Left lung (tissue), 10 donors: ENCODE measurements around the gene UCMA. TPM values are rescaled to one million over a fixed set of nuclear protein-coding genes. Genes with fewer than 3 reads are reported as not detected.

Experiments used
- ATAC-seq: fragments of 200-7000 bp; cut with Tn5 transposase; one replicate; pipeline ENCODE4 v1.9.1; 2020; ENCODE audit warnings: moderate library complexity
- DNase-seq, 4 donors: peaks; one replicate each; pipeline ENCODE4 v3.0.0-alpha.2; 2013 to 2020
- H3K27ac ChIP-seq, 2 donors: fragments of 200-600 bp; sonication (generic) in 1 of 2; one replicate each; pipeline versions ENCODE4 v1.5.0 to v1.8.0; 2020 to 2021
- H3K27me3 ChIP-seq, 2 donors: fragments of 200-600 bp; sonication (generic) in 1 of 2; one replicate each; pipeline versions ENCODE4 v1.5.0 to v1.8.0; 2020 to 2021
- H3K36me3 ChIP-seq, 2 donors: fragments of 200-600 bp; sonication (generic) in 1 of 2; one replicate each; pipeline versions ENCODE4 v1.5.0 to v1.8.0; 2020 to 2021
- H3K4me1 ChIP-seq, 2 donors: fragments of 200-600 bp; one replicate each; pipeline ENCODE4 v1.8.0; 2021
- H3K4me3 ChIP-seq, 2 donors: fragments of 200-600 bp; sonication (generic) in 1 of 2; one replicate each; pipeline versions ENCODE4 v1.5.0 to v1.8.0; 2020 to 2021; ENCODE audit warnings: mild to moderate bottlenecking in 1 of 2
- H3K9me3 ChIP-seq, 2 donors: fragments of 200-600 bp; sonication (generic) in 1 of 2; one replicate each; pipeline versions ENCODE4 v1.5.0 to v1.8.0; 2020 to 2021
- intact Hi-C, 2 donors: fragments of 100-400 bp; cut with DNase I; formaldehyde crosslinking; loops; one replicate each; pipeline versions ENCODE4 v1.11.2 to v1.14.2; 2022
- polyA plus RNA-seq, 6 donors: library from polyadenylated mRNA; unstranded; fragments of 120-200 nt; gene quantifications; one replicate each; pipeline ENCODE4 v1.2.1, GENCODE V29; 2013; ENCODE audit not compliant: insufficient read length in 6 of 6
- total RNA-seq, 2 donors: library from RNA; stranded (reverse); fragmentation: NEBNext Ultra II Directional; extraction: Animal tissue kit (Norgen Biotek cat#: 25700); gene quantifications; one replicate each; pipeline ENCODE4 v1.2.1, GENCODE V29; 2021
- TF ChIP-seq, protein P1 (sequence below), 2 donors: fragments of 200-600 bp; sonication (generic) in 1 of 2; IDR thresholded peaks; one replicate each; pipeline versions ENCODE4 v1.5.0 to v1.8.0; 2021; ENCODE audit warnings: antibody characterized with exemption in 2 of 2
- donor health status: DM: no; HTN: yes; CAD: no.
- donor health status: DM: no; HTN: no; CAD: no.

UCMA gene
- total and polyA plus RNA-seq, 8 donors, result 0.25 to 0.57 (median 0.34) TPM; not detected in 3

DNA sequence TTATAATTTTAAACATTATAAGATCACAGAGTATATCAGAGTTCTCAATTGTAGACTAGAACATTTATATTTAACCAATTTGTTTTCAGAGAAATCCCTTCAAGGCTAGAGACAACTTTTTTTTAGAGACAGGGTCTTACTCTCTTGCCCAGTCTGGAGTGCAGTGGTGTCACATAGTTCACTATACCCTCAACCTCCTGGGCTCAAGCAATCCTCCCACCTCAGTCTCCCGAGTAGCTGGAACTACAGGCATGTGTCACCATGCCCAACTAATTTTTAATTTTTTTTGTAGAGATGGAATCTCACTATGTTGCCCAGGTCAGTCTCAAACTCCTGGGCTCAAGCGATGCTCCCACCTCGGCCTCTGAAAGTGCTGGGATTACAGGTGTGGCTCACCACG, 15.3 kb downstream of the UCMA start:
- intact Hi-C loops, result no loop called here
- no peak for ATAC-seq
- H3K36me3 ChIP-seq, result no peaks in the 10 kb centered on the region

DNA sequence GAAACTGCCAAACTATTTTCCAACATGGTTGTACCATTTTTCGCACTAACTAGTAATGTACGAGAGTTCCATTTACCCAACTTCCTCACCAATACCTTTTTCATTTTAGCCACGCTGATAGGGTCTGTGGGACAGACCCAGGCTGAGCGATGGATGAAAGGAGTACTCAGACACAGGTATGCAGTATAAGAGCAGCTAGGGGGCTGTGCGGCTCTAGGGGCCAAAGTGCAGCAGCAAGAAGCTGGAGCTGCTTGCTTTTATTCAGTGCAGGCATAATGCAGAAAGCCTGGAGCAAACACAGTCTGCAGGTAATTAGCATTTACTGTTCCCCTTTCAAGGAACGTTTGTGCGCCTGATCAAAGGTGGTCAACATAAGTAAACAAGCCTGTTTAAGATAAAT, 21.0 kb downstream of the UCMA start:
- intact Hi-C loops, result no loop called here
- TF ChIP-seq, protein P1, sequence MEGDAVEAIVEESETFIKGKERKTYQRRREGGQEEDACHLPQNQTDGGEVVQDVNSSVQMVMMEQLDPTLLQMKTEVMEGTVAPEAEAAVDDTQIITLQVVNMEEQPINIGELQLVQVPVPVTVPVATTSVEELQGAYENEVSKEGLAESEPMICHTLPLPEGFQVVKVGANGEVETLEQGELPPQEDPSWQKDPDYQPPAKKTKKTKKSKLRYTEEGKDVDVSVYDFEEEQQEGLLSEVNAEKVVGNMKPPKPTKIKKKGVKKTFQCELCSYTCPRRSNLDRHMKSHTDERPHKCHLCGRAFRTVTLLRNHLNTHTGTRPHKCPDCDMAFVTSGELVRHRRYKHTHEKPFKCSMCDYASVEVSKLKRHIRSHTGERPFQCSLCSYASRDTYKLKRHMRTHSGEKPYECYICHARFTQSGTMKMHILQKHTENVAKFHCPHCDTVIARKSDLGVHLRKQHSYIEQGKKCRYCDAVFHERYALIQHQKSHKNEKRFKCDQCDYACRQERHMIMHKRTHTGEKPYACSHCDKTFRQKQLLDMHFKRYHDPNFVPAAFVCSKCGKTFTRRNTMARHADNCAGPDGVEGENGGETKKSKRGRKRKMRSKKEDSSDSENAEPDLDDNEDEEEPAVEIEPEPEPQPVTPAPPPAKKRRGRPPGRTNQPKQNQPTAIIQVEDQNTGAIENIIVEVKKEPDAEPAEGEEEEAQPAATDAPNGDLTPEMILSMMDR (IDR thresholded peaks at IDR 0.05), result no peak
- DNase-seq, result no peak
- Histone ChIP-seq H3K4me3 (no peak overlapping the region), H3K27me3 (no peaks in the 10 kb centered on the region), H3K4me1 (no peaks in the 10 kb centered on the region), H3K27ac (no peak overlapping the region), H3K9me3 (no peaks in the 10 kb centered on the region), H3K36me3 (no peaks in the 10 kb centered on the region)
- no peak for ATAC-seq

More for the DNA sequence above, 15.3 kb downstream of the UCMA start:
- H3K4me1 ChIP-seq, result no peaks in the 10 kb centered on the region
- H3K27ac ChIP-seq, result no peak overlapping the region
- no peak overlapping the region for H3K4me3 ChIP-seq
- no peak for DNase-seq
- no peaks in the 10 kb centered on the region for H3K9me3 ChIP-seq
- TF ChIP-seq, protein P1 (IDR thresholded peaks at IDR 0.05), result no peak
- no peaks in the 10 kb centered on the region for H3K27me3 ChIP-seq

DNA sequence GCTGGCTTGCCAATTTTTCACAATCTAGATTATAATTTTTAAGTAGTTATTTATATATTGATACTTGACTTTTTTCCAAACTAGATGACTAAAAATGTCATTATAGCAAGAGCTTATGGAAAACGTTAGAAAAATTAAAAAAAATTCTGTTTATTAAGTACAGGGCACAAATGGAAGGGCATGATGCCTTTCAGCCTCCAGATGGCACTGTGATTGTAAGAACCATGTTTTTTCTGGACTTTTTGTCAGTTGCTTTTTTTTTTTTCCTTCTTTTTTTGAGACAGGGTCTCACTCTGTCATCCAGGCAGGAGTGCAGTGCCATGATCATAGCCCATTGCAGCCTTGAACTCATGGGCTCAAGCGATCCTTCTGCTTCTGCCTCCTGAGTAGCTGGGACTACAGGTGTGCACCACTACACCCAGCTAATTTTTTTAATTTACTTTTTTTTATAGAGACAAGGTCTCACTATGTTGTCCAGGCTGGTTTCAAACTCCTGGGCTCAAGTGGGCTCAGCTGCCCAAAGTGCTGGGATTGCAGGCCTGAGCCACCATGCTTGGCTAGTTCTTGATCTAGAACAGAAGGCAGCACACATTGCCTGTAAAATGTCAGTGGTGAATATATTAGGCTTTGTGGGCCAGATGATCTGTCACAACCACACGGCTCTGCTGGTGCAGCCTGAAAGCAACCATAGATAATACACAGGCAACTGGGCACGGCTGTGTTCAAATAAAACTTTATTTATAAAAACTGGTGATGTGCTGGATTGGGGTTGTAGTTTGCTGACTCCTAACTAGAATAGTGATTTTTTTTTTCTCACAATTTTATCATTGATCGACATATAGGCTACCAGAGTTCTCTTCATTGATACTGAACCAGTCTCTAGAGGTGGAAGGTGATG, 27.4 kb downstream of the UCMA start:
- Histone ChIP-seq H3K36me3 (peaks cover 0 to 4% of the 10 kb centered on the region in 2 donors), H3K27ac (no peak overlapping the region), H3K4me3 (no peak overlapping the region), H3K4me1 (no peaks in the 10 kb centered on the region), H3K9me3 (no peaks in the 10 kb centered on the region), H3K27me3 (no peaks in the 10 kb centered on the region)
- TF ChIP-seq, protein P1 (IDR thresholded peaks at IDR 0.05), result peak; percentile 32 to 38
- intact Hi-C loops, result no loop called here
- DNase-seq (peak in 2 of 4 donors; percentile 24 to 53), ATAC-seq (peak; percentile 50)

DNA sequence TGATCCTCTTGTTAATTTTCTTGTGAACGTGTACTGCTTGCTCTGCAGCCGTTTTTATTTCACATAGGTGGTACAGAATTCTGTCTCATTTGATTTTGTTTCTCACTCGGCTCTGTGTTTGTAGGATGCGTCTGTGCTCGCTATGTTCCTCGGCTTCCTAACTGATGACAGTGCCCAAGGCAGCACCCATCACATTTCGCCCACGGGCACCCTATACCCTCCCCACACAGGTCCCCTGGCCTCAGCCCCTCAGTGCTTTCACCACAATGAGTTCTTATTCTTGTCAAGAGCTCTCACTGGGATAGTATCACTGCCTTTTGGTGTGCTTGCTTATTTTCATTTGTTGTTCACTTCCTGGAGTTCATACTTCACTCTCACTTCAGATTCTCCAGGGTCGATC, 28.1 kb downstream of the UCMA start:
- Histone ChIP-seq H3K4me1 (no peaks in the 10 kb centered on the region), H3K36me3 (peaks cover 0 to 4% of the 10 kb centered on the region in 2 donors), H3K4me3 (no peak overlapping the region), H3K27ac (no peak overlapping the region), H3K9me3 (no peaks in the 10 kb centered on the region), H3K27me3 (no peaks in the 10 kb centered on the region)
- no peak for DNase-seq
- intact Hi-C loops, result no loop called here
- TF ChIP-seq, protein P1 (IDR thresholded peaks at IDR 0.05), result no peak
- no peak for ATAC-seq

DNA sequence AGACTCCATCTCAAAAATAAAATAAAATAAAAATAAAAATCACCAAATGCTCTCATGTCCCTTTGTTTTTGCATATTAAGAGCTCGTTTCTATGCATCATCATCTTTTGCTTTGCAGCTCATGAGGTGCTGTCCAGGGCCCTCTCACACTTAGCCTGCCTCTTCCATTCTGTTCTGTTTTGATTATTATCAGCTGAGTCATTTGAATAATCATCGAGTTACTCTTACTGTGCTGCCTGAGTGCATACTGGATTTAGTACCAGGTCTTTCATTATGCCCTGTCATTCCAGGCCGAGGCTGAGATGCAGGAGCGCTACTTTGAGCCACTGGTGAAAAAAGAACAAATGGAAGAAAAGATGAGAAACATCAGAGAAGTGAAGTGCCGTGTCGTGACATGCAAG, 33.0 kb downstream of the UCMA start:
- DNase-seq, result no peak
- Histone ChIP-seq H3K4me3 (no peak overlapping the region), H3K36me3 (peaks cover 0 to 10% of the 10 kb centered on the region in 2 donors), H3K27ac (no peak overlapping the region), H3K27me3 (no peaks in the 10 kb centered on the region), H3K9me3 (no peaks in the 10 kb centered on the region), H3K4me1 (no peaks in the 10 kb centered on the region)
- ATAC-seq, result no peak
- TF ChIP-seq, protein P1 (IDR thresholded peaks at IDR 0.05), result no peak
- intact Hi-C loops, result no loop called here
